ENCODE results near the gene ARFGAP1.
"Not testable (repeated sequence)": the region's sequence is repeated elsewhere in the genome, so short reads cannot be mapped to it uniquely, and the experiment has no call there.

ARFGAP1 gene

DNA sequence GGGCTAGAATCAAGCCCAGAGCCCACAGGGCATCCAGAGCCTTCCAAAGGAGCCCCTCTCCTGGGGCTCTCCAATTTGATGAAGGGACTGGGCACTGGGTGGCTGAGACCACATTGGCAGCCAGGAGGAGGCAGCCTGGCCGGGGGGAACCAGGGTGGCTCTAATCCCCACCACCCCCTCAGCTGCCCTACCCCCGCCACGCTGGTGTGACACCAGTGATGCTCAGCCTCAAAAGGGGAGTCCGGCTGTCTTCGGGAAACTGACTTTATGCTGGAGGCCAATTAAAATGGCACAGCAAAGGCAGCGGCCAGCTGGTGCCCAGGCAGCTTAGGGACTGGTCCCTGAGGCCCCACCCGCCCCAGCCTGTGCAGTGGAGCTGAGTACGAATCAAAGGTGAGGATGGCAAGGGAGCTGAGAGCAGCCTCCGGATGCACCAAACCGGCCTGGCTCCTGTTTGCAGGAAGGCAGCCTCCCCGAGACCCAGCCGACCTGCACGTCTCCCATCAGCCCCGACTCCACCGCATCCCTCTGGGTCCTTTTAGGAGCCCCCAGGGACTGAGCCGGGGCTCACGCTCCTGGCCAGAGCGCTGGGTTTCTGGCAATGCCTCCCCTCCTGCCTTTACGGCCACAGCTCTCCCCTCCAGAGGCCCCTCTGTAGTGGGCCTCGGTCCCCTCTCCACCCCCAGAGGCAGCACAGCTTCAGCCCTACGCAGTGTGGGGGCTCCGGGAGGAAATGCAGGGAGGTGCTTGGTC, 60.1 kb downstream of the ARFGAP1 start:
- DNase-seq (ENCODE audit: low read depth in 2 of 2), result no peak

DNA sequence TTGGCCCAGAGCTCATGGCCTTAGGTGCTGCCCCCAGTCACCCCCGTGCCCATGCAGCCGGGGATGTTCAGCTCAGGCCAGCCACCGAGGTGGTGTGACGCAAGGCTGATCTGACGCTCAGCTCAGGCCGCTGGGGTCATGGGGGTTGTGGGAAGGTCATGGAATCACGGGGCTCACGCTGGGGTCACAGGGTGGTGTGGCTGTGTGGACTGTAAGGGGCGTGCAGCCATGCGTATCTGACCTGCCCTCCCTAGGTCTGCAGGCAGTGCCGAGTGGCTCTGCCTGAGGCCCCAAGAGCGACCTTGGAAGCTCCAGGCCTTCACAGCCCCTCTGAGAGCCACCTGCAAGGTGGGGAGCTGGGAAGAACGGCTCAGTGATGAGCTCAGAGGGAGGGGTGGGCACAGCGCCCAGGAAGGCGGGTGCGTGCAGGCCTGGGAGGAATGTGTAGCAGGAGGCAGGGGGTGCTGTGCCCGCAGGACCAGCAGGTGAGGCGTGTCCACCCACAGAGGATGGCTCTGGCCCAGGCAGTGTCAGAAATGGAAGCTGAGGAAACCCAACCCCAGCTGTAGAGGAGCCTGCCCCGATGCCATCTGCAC, 60.7 kb downstream of the ARFGAP1 start:
- no peak for DNase-seq (ENCODE audit: low read depth in 2 of 2)

DNA sequence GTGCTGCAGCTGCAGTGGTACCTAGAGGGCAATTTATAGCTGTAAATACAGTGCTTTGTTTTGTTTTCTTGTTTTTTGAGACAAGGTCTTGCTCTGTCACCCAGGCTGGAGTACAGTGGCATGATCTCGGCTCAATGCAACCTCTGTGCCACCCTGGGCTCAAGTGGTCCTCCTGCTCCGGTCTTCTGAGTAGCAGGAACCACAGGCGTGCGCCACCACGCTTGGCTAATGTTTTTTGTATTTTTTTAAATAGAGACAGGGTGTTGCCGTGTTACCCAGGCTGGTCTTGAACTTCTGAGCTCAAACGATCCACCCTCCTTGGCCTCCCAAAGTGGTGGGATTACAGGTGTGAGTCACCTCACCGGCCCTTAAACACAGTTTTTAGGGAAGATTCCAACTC, 61.7 kb downstream of the ARFGAP1 start:
- DNase-seq (ENCODE audit: low read depth in 2 of 2), result no peak

DNA sequence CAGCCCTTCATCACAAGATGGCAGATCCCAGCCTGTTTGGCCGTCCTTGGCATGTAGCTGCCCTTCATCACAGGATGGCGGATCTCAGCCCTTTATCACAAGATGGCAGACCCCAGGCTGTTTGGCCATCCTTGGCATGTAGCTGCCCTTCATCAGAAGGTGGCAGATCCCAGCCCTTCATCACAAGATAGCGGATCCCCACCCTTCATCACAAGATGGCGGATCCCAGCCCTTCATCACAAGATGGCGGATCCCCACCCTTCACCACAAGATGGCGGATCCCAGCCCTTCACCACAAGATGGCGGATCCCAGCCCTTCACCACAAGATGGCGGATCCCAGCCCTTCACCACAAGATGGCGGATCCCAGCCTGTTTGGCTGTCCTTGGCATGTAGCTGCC, 62.4 kb downstream of the ARFGAP1 start:
- not testable (repeated sequence) for DNase-seq (ENCODE audit: low read depth in 2 of 2)

DNA sequence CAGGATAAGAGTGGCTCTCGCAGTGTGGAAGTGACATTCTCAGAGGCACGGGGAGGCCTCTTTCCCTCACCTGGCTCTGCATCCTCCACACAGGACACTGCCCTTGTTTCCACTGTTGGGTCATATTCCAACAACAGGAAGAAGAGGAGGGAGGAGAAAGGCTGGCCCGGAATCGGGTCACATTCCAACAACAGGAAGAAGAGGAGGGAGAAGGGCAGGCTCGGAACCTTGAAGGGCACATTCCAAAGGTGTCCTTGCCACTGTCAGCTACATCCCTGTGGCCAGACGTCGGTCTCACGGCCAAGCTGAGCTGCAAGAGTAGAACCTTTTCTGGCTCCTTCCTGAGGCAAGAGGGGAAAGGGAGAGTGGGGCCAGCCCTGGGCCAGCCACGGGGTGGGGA, 63.1 kb downstream of the ARFGAP1 start:
- no peak for DNase-seq (ENCODE audit: low read depth in 2 of 2)

DNA sequence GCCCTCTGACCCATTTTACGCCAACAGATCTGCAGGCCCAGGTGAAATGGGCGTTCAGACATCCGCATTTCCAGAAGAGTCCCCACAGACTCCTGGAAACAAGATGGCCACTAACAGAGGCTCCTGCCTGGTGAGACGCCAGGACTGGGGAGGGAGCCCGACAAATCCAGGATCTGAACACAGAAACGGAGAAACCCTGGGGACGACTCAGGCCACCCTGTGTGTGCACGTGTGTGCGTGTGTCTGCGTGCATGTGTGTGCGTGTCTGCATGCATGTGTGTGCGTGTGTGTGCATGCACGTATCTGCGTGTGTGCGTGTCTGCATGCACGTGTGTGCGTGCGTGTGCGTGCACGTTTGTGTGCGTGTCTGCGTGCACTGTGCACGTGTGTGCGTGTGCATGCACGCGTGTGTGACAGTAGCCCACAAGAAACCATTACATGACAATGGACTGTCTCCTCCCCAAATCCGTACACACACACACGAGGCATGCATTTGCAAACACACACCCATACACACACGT, 63.7 kb downstream of the ARFGAP1 start:
- no peak for DNase-seq (ENCODE audit: low read depth in 2 of 2)

DNA sequence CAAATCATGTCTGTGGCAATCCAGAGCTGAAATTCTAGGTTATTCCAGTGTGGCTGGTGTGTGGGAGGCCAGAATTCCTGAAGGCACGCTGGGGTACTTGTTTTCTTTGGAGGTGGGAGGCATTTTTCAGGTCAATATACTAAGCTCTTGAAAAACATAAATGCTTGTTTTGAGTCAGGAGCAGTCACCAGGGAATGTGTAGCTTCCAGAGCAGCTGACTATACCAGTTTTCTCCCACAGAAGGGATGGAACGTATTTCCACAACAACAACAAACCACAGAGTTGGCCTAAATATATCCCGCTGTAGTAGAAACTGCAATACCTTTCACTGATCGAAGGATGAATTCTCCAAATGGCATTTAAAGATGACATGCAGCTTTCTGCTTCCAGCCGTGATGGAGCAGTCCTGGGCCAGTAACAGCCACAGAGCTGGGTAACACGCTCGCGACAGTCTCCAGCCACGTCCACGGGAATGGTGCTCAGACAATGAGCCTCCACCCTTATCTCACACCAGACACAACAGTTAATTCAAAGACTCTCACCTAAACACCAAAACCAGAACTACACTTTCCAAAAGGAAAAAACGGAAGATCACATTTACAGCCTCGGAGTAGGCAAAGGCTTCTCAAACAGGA, 65.3 kb downstream of the ARFGAP1 start:
- no peak for DNase-seq (ENCODE audit: low read depth in 2 of 2)
